ENCODE results near the gene ATP2B1. TPM values are rescaled to one million over a fixed set of nuclear protein-coding genes. Genes with fewer than 3 reads are reported as not detected.
A peak's percentile ranks its signal among the peaks of the same experiment; 100 is the strongest.

ATP2B1 gene
- total RNA-seq, 1 donor = 99.9 TPM

DNA sequence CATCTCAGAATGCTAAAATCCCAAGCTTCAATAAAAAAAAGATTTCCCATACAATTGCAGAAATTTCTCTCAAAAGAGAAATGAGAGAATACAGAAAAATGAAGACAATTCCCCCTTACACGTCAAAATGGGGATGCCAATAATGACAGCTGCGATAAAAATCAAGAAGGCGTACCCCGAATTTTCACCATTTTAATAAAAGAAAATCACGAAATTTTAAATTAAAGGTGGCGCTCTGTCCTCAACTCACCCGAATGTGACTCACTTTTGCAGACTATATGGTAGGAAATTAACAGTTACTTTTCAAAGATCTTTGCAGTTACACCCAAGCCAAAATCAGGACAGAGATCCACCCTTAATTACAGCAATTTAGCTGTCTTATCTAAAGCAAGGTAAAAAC is 2.1 kb downstream of the ATP2B1 start:
- peaks cover 33% of the 10 kb centered on the region for H3K4me1 ChIP-seq (ENCODE audit: insufficient read depth, low read length)
- peaks cover 80% of the 10 kb centered on the region for H3K79me2 ChIP-seq (ENCODE audit: insufficient read depth, low read length)
- H3K27me3 ChIP-seq (ENCODE audit: insufficient read depth, low read length) = no peaks in the 10 kb centered on the region
- TF ChIP-seq, protein P1, sequence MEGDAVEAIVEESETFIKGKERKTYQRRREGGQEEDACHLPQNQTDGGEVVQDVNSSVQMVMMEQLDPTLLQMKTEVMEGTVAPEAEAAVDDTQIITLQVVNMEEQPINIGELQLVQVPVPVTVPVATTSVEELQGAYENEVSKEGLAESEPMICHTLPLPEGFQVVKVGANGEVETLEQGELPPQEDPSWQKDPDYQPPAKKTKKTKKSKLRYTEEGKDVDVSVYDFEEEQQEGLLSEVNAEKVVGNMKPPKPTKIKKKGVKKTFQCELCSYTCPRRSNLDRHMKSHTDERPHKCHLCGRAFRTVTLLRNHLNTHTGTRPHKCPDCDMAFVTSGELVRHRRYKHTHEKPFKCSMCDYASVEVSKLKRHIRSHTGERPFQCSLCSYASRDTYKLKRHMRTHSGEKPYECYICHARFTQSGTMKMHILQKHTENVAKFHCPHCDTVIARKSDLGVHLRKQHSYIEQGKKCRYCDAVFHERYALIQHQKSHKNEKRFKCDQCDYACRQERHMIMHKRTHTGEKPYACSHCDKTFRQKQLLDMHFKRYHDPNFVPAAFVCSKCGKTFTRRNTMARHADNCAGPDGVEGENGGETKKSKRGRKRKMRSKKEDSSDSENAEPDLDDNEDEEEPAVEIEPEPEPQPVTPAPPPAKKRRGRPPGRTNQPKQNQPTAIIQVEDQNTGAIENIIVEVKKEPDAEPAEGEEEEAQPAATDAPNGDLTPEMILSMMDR (IDR thresholded peaks at IDR 0.05; ENCODE audit: extremely low read depth, low read depth, low read length) = no peak
- no peaks in the 10 kb centered on the region for H3K36me3 ChIP-seq (ENCODE audit: insufficient read depth, low read length)
- peak overlapping the region; percentile 97 for H3K27ac ChIP-seq (ENCODE audit: low read depth, low read length)
- H3K9me3 ChIP-seq (ENCODE audit: low read depth, low read length) = no peaks in the 10 kb centered on the region
- H2AFZ ChIP-seq (ENCODE audit: low read length) = no peak overlapping the region
- peak overlapping the region; percentile 93 for H3K4me2 ChIP-seq (ENCODE audit: insufficient read depth, low read length)
- peak overlapping the region; percentile 94 for H3K4me3 ChIP-seq (ENCODE audit: insufficient read depth, low read length)
- DNase-seq (ENCODE audit: insufficient read length, low spot score, missing footprints) = peak; percentile 39
- H4K20me1 ChIP-seq (ENCODE audit: insufficient read depth, low read length) = peaks cover 41% of the 10 kb centered on the region

DNA sequence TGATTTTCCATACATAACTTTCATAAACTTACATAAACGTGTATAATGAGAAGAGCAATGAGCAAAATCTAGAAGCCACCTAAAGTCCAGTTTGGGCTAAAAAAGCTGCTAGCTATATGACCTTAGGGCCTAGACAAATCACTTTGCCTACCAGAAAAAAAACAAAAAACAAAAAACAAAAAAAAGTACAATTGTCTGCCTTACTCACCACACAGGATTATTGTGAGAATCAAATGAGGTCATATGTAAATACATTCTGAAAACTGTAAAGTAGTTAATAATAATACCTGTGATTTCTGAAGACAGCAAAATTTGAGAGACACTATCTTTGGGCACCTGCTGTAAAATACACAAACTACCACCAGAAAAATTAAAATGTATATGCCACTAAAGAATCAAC is 4.2 kb downstream of the ATP2B1 start:
- Histone ChIP-seq H3K4me2 (ENCODE audit: insufficient read depth, low read length) (no peak overlapping the region), H3K9me3 (ENCODE audit: low read depth, low read length) (no peaks in the 10 kb centered on the region), H3K79me2 (ENCODE audit: insufficient read depth, low read length) (peaks cover 91% of the 10 kb centered on the region), H3K4me1 (ENCODE audit: insufficient read depth, low read length) (peaks cover 36% of the 10 kb centered on the region), H2AFZ (ENCODE audit: low read length) (no peak overlapping the region), H3K27ac (ENCODE audit: low read depth, low read length) (no peak overlapping the region), H3K36me3 (ENCODE audit: insufficient read depth, low read length) (no peaks in the 10 kb centered on the region), H4K20me1 (ENCODE audit: insufficient read depth, low read length) (peaks cover 56% of the 10 kb centered on the region), H3K4me3 (ENCODE audit: insufficient read depth, low read length) (no peak overlapping the region), H3K27me3 (ENCODE audit: insufficient read depth, low read length) (no peaks in the 10 kb centered on the region)
- no peak for DNase-seq (ENCODE audit: insufficient read length, low spot score, missing footprints)
- TF ChIP-seq, protein P1 (IDR thresholded peaks at IDR 0.05; ENCODE audit: extremely low read depth, low read depth, low read length) = no peak

DNA sequence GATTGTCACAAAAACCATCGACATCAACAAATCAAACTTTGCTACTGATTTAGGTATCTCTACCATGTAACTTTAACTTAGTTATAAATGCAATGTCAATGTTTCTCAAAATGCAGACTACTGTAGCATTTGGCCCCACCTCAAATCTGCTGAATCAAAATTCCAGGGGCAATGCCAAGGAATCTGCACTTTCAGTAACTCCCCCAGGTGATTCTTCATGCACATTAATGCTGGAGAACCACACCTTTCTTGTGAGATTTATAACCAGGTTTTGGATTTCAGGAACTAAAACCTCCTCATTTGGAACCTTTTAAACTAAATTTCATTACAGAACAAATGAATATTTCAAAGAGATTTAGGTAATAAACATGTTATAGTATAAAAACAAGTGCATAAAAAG is 4.9 kb downstream of the ATP2B1 start:
- no peaks in the 10 kb centered on the region for H3K36me3 ChIP-seq (ENCODE audit: insufficient read depth, low read length)
- peaks cover 98% of the 10 kb centered on the region for H3K79me2 ChIP-seq (ENCODE audit: insufficient read depth, low read length)
- H3K4me1 ChIP-seq (ENCODE audit: insufficient read depth, low read length) = peaks cover 36% of the 10 kb centered on the region
- TF ChIP-seq, protein P1 (IDR thresholded peaks at IDR 0.05; ENCODE audit: extremely low read depth, low read depth, low read length) = no peak
- peak overlapping the region; percentile 15 for H3K4me2 ChIP-seq (ENCODE audit: insufficient read depth, low read length)
- H3K4me3 ChIP-seq (ENCODE audit: insufficient read depth, low read length) = no peak overlapping the region
- no peak for DNase-seq (ENCODE audit: insufficient read length, low spot score, missing footprints)
- no peaks in the 10 kb centered on the region for H3K9me3 ChIP-seq (ENCODE audit: low read depth, low read length)
- no peak overlapping the region for H2AFZ ChIP-seq (ENCODE audit: low read length)
- H3K27ac ChIP-seq (ENCODE audit: low read depth, low read length) = no peak overlapping the region
- H4K20me1 ChIP-seq (ENCODE audit: insufficient read depth, low read length) = peaks cover 58% of the 10 kb centered on the region
- no peaks in the 10 kb centered on the region for H3K27me3 ChIP-seq (ENCODE audit: insufficient read depth, low read length)

DNA sequence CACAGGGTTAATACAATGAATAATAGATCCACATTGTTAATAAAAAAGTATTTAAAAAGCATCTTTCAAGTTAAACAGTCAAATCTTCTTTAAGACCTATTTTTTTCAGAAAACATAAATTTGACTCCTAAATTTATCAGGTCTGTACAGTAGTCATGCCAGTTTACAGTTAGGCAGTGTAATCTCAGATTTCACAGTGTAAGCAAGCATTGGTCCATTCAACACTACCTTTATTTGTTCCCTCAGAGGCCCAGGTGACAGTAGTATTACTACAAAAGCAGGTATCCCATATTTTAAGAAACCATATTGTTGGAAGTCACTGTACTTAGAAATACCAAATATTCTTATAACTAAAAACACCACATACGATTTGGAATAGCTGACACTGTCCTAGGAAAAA is 6.1 kb downstream of the ATP2B1 start:
- peaks cover 59% of the 10 kb centered on the region for H4K20me1 ChIP-seq (ENCODE audit: insufficient read depth, low read length)
- DNase-seq (ENCODE audit: insufficient read length, low spot score, missing footprints) = peak; percentile 5
- TF ChIP-seq, protein P1 (IDR thresholded peaks at IDR 0.05; ENCODE audit: extremely low read depth, low read depth, low read length) = no peak
- H3K4me3 ChIP-seq (ENCODE audit: insufficient read depth, low read length) = no peak overlapping the region
- peaks cover 36% of the 10 kb centered on the region for H3K4me1 ChIP-seq (ENCODE audit: insufficient read depth, low read length)
- no peaks in the 10 kb centered on the region for H3K36me3 ChIP-seq (ENCODE audit: insufficient read depth, low read length)
- no peak overlapping the region for H3K4me2 ChIP-seq (ENCODE audit: insufficient read depth, low read length)
- H3K27me3 ChIP-seq (ENCODE audit: insufficient read depth, low read length) = no peaks in the 10 kb centered on the region
- no peaks in the 10 kb centered on the region for H3K9me3 ChIP-seq (ENCODE audit: low read depth, low read length)
- peaks cover 100% of the 10 kb centered on the region for H3K79me2 ChIP-seq (ENCODE audit: insufficient read depth, low read length)
- H3K27ac ChIP-seq (ENCODE audit: low read depth, low read length) = no peak overlapping the region
- H2AFZ ChIP-seq (ENCODE audit: low read length) = no peak overlapping the region
